ENCODE measurements around the gene HS6ST2.
"Not testable (repeated sequence)": the region's sequence is repeated elsewhere in the genome, so short reads cannot be mapped to it uniquely, and the experiment has no call there.

Gene HS6ST2

GRCh38 chrX:132958091-132958703 is at the start of gene HS6ST2:
TSS of gene HS6ST2 (minus strand) at chrX:132958629.
- H3K27me3 ChIP-seq (ENCODE audit: insufficient read depth, low read length), result peaks cover 25% of the 10 kb centered on the region
- no peak within 1 kb of the TSS for H3K27ac ChIP-seq (ENCODE audit: low read depth, low read length)
- H3K4me1 ChIP-seq (ENCODE audit: control insufficient read depth, insufficient read depth, low read length, unreplicated experiment), result no peaks in the 10 kb centered on the region
- H2AFZ ChIP-seq (ENCODE audit: low read length, unreplicated experiment), result no peak within 1 kb of the TSS
- H3K4me3 ChIP-seq (ENCODE audit: low read depth, low read length), result no peak within 1 kb of the TSS
- no peaks in the 10 kb centered on the region for H3K36me3 ChIP-seq (ENCODE audit: insufficient read depth, low read length)
- no peaks in the 10 kb centered on the region for H3K79me2 ChIP-seq (ENCODE audit: control insufficient read depth, insufficient read depth, low read length, unreplicated experiment)

DNA sequence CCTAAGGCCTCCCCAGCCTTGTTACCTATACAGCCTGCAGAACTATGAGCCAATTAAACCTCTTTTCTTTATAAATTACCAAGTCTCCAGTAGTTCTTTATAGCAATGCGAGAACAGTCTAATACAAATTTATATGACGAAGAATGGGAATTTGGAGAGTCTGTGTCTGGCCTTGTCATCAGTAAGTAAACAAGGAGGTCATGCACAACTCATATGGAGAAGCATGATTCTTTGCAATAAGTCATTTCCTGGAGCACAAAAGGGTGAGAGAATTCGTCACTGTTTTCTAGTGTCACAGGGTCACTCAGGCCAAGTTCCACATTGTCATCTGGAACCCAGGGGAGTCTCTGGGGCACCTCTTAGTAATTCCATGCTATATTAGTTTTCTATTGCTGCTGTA is 49.0 kb upstream of the HS6ST2 start:
- H3K36me3 ChIP-seq (ENCODE audit: insufficient read depth, low read length), result no peaks in the 10 kb centered on the region

DNA sequence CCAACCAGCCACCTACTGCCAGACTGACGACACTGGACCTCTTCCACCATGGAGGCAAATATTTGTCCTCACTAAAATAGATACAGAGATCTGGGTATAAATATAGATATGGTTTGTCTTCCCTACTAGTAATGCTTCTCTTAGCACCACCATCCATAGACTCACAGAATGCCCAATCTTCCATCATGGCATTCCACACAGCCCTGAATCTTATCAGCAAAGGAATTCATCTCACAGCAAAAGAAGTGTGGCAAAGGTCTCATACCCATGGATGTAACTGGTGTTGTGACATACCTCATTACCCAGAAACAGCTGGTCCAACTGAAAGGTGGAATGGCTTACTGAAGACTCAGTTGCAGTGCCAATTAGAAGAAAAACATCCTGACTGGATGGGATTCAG is 47.2 kb upstream of the HS6ST2 start:
- Histone ChIP-seq H3K4me1 (ENCODE audit: control insufficient read depth, insufficient read depth, low read length, unreplicated experiment) (no peaks in the 10 kb centered on the region), H3K79me2 (ENCODE audit: control insufficient read depth, insufficient read depth, low read length, unreplicated experiment) (no peaks in the 10 kb centered on the region), H3K27ac (ENCODE audit: low read depth, low read length) (no peak overlapping the region), H3K36me3 (ENCODE audit: insufficient read depth, low read length) (no peaks in the 10 kb centered on the region), H3K27me3 (ENCODE audit: insufficient read depth, low read length) (no peaks in the 10 kb centered on the region), H3K4me3 (ENCODE audit: low read depth, low read length) (no peak overlapping the region), H2AFZ (ENCODE audit: low read length, unreplicated experiment) (no peak overlapping the region)

More for the DNA sequence above, 49.0 kb upstream of the HS6ST2 start:
- Histone ChIP-seq H2AFZ (ENCODE audit: low read length, unreplicated experiment) (no peak overlapping the region), H3K4me3 (ENCODE audit: low read depth, low read length) (no peak overlapping the region), H3K4me1 (ENCODE audit: control insufficient read depth, insufficient read depth, low read length, unreplicated experiment) (no peaks in the 10 kb centered on the region), H3K27ac (ENCODE audit: low read depth, low read length) (no peak overlapping the region), H3K27me3 (ENCODE audit: insufficient read depth, low read length) (no peaks in the 10 kb centered on the region), H3K79me2 (ENCODE audit: control insufficient read depth, insufficient read depth, low read length, unreplicated experiment) (no peaks in the 10 kb centered on the region)

GRCh38 chrX:133005042-133005441 is 46.6 kb upstream of the HS6ST2 start:
- Histone ChIP-seq H3K27me3 (ENCODE audit: insufficient read depth, low read length) (no peaks in the 10 kb centered on the region), H3K27ac (ENCODE audit: low read depth, low read length) (no peak overlapping the region), H3K36me3 (ENCODE audit: insufficient read depth, low read length) (no peaks in the 10 kb centered on the region), H3K79me2 (ENCODE audit: control insufficient read depth, insufficient read depth, low read length, unreplicated experiment) (no peaks in the 10 kb centered on the region), H3K4me3 (ENCODE audit: low read depth, low read length) (no peak overlapping the region), H3K4me1 (ENCODE audit: control insufficient read depth, insufficient read depth, low read length, unreplicated experiment) (no peaks in the 10 kb centered on the region), H2AFZ (ENCODE audit: low read length, unreplicated experiment) (no peak overlapping the region)

DNA sequence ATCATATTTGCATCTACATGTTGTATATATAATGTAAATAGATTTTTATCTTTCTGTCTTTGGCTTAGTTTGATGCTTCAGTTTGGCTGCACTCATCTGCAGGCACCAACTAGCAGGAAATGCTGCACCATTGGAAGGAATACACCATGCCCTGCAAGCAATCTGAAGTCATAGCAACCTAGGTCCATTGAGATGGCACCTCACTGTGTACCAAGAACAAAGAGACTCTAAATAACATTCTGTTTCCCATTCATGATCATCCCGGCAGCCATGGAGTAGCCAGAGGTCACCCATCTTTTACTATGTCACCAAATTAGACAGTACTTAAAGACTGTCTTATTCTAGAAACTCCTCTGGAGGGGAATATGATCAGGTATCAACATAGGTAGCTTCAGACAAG is 40.8 kb upstream of the HS6ST2 start:
- Histone ChIP-seq H3K79me2 (ENCODE audit: control insufficient read depth, insufficient read depth, low read length, unreplicated experiment) (no peaks in the 10 kb centered on the region), H3K36me3 (ENCODE audit: insufficient read depth, low read length) (no peaks in the 10 kb centered on the region), H3K27me3 (ENCODE audit: insufficient read depth, low read length) (no peaks in the 10 kb centered on the region), H3K4me3 (ENCODE audit: low read depth, low read length) (no peak overlapping the region), H2AFZ (ENCODE audit: low read length, unreplicated experiment) (no peak overlapping the region), H3K4me1 (ENCODE audit: control insufficient read depth, insufficient read depth, low read length, unreplicated experiment) (no peaks in the 10 kb centered on the region), H3K27ac (ENCODE audit: low read depth, low read length) (no peak overlapping the region)

GRCh38 chrX:132990835-132991234 is 32.4 kb upstream of the HS6ST2 start:
- Histone ChIP-seq H2AFZ (ENCODE audit: low read length, unreplicated experiment) (no peak overlapping the region), H3K4me3 (ENCODE audit: low read depth, low read length) (no peak overlapping the region), H3K27ac (ENCODE audit: low read depth, low read length) (no peak overlapping the region), H3K36me3 (ENCODE audit: insufficient read depth, low read length) (no peaks in the 10 kb centered on the region), H3K4me1 (ENCODE audit: control insufficient read depth, insufficient read depth, low read length, unreplicated experiment) (no peaks in the 10 kb centered on the region), H3K79me2 (ENCODE audit: control insufficient read depth, insufficient read depth, low read length, unreplicated experiment) (no peaks in the 10 kb centered on the region), H3K27me3 (ENCODE audit: insufficient read depth, low read length) (no peaks in the 10 kb centered on the region)

GRCh38 chrX:132986556-132986955 is 28.1 kb upstream of the HS6ST2 start:
- Histone ChIP-seq H3K79me2 (ENCODE audit: control insufficient read depth, insufficient read depth, low read length, unreplicated experiment) (no peaks in the 10 kb centered on the region), H3K4me1 (ENCODE audit: control insufficient read depth, insufficient read depth, low read length, unreplicated experiment) (no peaks in the 10 kb centered on the region), H2AFZ (ENCODE audit: low read length, unreplicated experiment) (no peak overlapping the region), H3K27me3 (ENCODE audit: insufficient read depth, low read length) (no peaks in the 10 kb centered on the region), H3K4me3 (ENCODE audit: low read depth, low read length) (no peak overlapping the region), H3K36me3 (ENCODE audit: insufficient read depth, low read length) (no peaks in the 10 kb centered on the region), H3K27ac (ENCODE audit: low read depth, low read length) (no peak overlapping the region)

- Histone ChIP-seq H3K27me3 (ENCODE audit: insufficient read depth, low read length) (no peaks in the 10 kb centered on the region), H2AFZ (ENCODE audit: low read length, unreplicated experiment) (no peak overlapping the region), H3K4me3 (ENCODE audit: low read depth, low read length) (no peak overlapping the region), H3K27ac (ENCODE audit: low read depth, low read length) (no peak overlapping the region), H3K79me2 (ENCODE audit: control insufficient read depth, insufficient read depth, low read length, unreplicated experiment) (no peaks in the 10 kb centered on the region), H3K36me3 (ENCODE audit: insufficient read depth, low read length) (no peaks in the 10 kb centered on the region), H3K4me1 (ENCODE audit: control insufficient read depth, insufficient read depth, low read length, unreplicated experiment) (no peaks in the 10 kb centered on the region)
Measured at GRCh38 chrX:132984058-132984650, 25.7 kb upstream of the HS6ST2 start.

DNA sequence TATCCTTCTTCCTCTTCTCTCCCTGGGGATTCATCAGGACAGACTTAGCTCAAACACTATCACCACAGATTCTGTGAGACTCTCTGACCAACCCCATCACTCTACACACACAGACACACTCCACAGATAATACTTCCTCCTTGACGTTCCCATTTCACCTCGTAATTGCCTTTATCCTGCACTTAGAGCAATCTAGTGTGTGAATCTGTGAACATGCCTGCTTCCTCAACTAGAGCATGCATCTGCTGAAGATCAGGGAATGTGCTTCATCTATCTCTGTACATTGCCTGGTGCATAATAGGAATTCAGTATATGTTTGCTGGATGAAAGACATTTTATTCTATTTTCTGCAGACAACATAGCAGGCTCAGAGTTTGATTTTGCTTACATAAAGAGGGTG is 25.1 kb upstream of the HS6ST2 start:
- Histone ChIP-seq H3K4me1 (ENCODE audit: control insufficient read depth, insufficient read depth, low read length, unreplicated experiment) (no peaks in the 10 kb centered on the region), H3K27me3 (ENCODE audit: insufficient read depth, low read length) (no peaks in the 10 kb centered on the region), H3K27ac (ENCODE audit: low read depth, low read length) (no peak overlapping the region), H3K79me2 (ENCODE audit: control insufficient read depth, insufficient read depth, low read length, unreplicated experiment) (no peaks in the 10 kb centered on the region), H3K36me3 (ENCODE audit: insufficient read depth, low read length) (no peaks in the 10 kb centered on the region), H2AFZ (ENCODE audit: low read length, unreplicated experiment) (no peak overlapping the region), H3K4me3 (ENCODE audit: low read depth, low read length) (no peak overlapping the region)

GRCh38 chrX:132980035-132980434 is 21.6 kb upstream of the HS6ST2 start:
- H3K27ac ChIP-seq (ENCODE audit: low read depth, low read length); H3K27me3 ChIP-seq (ENCODE audit: insufficient read depth, low read length); H3K79me2 ChIP-seq (ENCODE audit: control insufficient read depth, insufficient read depth, low read length, unreplicated experiment); H3K4me3 ChIP-seq (ENCODE audit: low read depth, low read length); H2AFZ ChIP-seq (ENCODE audit: low read length, unreplicated experiment); H3K4me1 ChIP-seq (ENCODE audit: control insufficient read depth, insufficient read depth, low read length, unreplicated experiment); H3K36me3 ChIP-seq (ENCODE audit: insufficient read depth, low read length): not testable (repeated sequence)

- H3K79me2 ChIP-seq (ENCODE audit: control insufficient read depth, insufficient read depth, low read length, unreplicated experiment), result no peaks in the 10 kb centered on the region
- H3K27me3 ChIP-seq (ENCODE audit: insufficient read depth, low read length), result no peaks in the 10 kb centered on the region
- H3K4me1 ChIP-seq (ENCODE audit: control insufficient read depth, insufficient read depth, low read length, unreplicated experiment), result no peaks in the 10 kb centered on the region
- H2AFZ ChIP-seq (ENCODE audit: low read length, unreplicated experiment), result no peak overlapping the region
- no peak overlapping the region for H3K4me3 ChIP-seq (ENCODE audit: low read depth, low read length)
- H3K36me3 ChIP-seq (ENCODE audit: insufficient read depth, low read length), result no peaks in the 10 kb centered on the region
- H3K27ac ChIP-seq (ENCODE audit: low read depth, low read length), result no peak overlapping the region
Measured at GRCh38 chrX:132968296-132968949, 10.0 kb upstream of the HS6ST2 start.

Measured in ACC112 (cell line).